ENCODE results near the gene CTLA4.

Gene CTLA4

DNA sequence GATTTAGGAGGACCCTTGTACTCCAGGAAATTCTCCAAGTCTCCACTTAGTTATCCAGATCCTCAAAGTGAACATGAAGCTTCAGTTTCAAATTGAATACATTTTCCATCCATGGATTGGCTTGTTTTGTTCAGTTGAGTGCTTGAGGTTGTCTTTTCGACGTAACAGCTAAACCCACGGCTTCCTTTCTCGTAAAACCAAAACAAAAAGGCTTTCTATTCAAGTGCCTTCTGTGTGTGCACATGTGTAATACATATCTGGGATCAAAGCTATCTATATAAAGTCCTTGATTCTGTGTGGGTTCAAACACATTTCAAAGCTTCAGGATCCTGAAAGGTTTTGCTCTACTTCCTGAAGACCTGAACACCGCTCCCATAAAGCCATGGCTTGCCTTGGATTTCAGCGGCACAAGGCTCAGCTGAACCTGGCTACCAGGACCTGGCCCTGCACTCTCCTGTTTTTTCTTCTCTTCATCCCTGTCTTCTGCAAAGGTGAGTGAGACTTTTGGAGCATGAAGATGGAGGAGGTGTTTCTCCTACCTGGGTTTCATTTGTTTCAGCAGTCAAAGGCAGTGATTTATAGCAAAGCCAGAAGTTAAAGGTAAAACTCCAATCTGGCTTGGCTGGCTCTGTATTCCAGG, at the start of gene CTLA4:
Gene CTLA4 (plus strand): TSS at position 211 of the 640 bp plus-strand sequence. CDS start 172 bp downstream, at position 383.
- no peak for DNase-seq

GRCh38 chr2:203818656-203819055, 48.9 kb upstream of the CTLA4 start:
- DNase-seq = no peak

DNA sequence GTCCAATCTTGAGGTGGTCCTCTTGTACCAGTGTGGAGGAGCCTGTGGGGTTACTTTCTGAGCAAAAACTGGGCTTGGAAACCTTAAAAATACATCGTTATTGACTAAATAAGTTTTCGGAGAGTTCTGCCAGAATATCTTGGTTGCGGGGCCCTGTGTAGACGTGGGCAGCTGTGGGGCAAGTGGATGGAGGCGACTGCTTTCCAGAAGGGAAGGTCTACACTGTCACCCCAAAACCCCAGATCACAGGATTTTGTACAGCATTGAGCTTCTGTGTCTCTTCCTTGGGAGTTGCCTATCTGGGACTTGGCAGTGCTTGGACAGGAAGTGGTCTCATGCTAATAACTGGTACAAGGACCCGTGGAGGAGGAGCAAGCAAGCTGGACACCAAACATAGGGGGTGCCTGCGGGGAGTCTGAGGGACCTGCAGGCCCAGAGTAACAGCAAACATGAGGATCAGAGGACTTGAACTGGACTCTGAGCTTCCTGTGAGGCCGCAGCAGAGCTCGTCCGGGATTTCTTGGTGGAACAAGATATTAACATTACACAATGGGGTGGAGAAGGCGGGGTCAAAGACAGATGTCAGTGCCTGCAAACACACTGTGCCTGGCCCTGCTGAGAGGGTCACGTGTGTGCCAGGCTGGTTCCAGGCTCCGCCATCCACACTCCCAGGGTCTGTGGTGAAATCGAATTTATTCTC, 48.0 kb upstream of the CTLA4 start:
- no peak for DNase-seq

DNA sequence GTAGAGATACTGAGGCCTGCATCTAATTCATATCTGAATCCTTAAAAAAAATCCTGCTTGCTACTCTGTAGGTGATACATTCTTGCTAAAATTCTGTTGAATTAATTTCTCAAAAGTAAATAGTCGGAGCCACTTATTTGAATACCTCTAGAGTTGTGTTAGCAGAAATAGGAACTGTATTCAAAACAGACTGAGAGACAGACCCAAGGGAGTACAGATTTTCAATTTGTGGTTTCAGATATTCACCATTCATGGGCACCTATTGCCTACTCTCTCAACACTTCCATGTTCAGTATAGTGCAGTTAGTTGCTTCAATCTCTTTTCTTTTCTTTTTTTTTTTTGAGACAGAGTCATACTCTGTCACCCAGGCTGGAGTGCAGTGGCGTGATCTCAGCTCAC, 46.6 kb upstream of the CTLA4 start:
- no peak for DNase-seq

- DNase-seq = no peak
Observed at GRCh38 chr2:203822240-203822639, 45.3 kb upstream of the CTLA4 start.

- no peak for DNase-seq
Observed at GRCh38 chr2:203823173-203823572, 44.4 kb upstream of the CTLA4 start.

DNA sequence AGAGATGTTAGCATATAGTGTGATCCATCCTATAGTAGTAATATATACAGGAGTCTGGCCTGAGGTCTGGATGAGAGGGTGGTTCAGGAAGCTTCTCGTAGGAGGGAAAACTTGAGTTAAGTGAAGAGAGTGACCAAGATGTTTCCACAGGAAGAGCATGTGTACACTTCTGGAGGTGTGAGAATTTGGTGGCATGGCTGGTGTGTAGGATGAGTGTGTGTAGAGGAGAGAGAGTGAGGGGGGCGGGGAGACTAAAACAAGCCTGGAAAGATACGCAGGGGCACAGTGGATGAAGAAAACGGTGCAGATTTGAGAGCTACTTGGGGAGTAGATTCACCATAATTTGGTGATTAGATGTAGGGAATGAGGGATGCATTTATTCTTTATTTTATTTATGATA, 43.5 kb upstream of the CTLA4 start:
- no peak for DNase-seq

GRCh38 chr2:203824603-203825002, 43.0 kb upstream of the CTLA4 start:
- DNase-seq = no peak

GRCh38 chr2:203826704-203827103, 40.9 kb upstream of the CTLA4 start:
- DNase-seq = no peak

GRCh38 chr2:203830304-203831055, 37.1 kb upstream of the CTLA4 start:
- DNase-seq = no peak

DNA sequence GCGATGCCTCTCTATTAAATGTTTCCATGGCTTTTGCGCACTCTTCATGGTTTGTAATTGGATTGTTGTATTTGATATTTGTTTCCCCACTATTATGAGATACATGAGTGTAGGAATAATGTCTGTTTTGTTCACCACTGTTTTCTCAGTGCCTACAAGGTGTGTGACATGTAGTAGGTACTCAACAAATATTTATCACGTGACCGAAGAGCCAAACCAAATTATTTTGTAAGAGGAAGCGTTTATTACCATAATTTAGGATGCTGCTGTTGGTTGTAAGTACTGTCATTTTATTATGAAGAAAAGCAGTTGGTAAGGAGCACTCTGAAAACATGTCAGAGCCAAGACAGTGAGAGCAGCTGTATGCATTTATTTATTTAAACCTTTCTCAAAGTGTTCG, 32.2 kb upstream of the CTLA4 start:
- DNase-seq = no peak

DNA sequence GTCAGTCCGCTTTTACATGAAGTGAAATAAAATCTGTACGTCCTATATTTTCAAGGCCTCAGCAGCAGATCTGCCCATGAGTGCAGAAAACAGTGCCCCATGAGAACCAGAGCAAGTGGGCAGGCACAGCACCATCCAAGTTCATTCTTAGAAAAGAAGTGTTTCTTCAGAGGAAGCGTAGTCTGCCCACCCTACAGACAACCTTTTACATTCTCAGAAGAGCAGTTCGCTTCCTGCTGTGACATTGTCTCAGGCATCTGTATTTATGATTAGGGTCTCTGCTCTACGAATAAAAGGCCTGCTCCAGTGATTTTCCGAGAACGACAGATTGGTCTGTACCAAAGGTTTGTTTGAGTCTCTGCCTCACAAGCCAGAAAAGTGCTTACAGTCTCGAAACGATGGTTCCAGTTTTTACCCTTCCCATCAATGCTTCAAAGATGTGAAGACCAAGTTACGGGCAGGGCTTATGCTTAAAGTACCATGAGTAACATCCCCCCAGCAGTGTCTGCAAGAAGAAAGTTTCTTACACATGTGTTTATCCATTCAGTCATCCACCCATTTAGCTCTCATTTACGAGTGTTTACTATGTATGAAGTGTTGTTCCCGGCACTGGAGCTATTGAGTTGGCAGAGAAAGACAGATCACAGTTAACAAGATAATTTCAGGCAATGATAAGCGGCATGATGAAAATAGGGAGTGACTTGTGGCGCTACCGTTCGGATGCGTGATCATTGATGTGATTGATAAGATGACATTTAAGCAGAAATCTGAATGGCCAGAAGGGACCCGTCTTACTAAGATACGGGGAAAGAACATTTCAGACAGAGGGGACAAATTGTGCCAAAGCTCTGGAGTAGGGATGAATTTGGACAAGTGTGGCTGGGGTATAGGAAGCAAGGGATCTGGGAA, 31.4 kb upstream of the CTLA4 start:
- DNase-seq = no peak

- DNase-seq = no peak
Observed at GRCh38 chr2:203840655-203841205, 26.8 kb upstream of the CTLA4 start.

- no peak for DNase-seq
Observed at GRCh38 chr2:203841654-203842053, 25.9 kb upstream of the CTLA4 start.

DNA sequence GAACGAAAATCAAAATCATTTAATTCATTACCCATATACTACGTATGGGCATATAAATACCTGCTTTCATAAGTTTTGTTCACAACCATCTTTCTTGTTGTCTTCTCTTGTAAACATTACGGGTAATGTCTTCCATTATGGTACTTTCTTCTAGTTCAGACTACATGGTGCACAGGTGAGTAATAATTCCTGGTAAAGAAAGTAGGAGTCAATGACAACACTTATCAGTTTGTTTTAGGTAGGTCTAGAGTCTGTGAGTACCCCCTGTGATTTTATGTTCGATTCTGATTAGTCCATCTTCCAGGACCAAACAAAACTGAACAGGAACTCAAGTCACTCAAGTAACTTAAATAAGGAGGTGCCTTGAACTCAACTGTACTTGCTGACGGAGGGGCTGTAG, 25.2 kb upstream of the CTLA4 start:
- DNase-seq = no peak

- no peak for DNase-seq
Observed at GRCh38 chr2:203846490-203847105, 21.0 kb upstream of the CTLA4 start.

DNA sequence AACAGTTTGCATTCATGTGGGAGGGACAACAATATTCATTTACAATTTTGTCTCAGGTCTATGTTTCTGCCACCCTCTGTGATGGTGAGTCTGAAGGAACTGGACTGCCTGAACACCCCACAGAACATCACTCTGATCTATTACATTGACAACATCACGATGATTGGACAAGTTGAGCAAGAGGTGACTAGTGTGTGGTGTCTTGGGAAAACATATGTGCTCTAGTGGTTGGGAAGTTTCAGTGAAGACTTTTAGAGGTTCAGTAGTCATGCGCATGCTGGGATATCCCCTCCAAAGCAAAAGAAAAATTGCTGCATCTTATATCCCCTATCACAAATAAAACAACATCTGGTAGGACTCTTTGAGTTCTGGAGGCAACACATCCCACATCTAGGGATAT, 18.6 kb upstream of the CTLA4 start:
- DNase-seq = no peak

DNA sequence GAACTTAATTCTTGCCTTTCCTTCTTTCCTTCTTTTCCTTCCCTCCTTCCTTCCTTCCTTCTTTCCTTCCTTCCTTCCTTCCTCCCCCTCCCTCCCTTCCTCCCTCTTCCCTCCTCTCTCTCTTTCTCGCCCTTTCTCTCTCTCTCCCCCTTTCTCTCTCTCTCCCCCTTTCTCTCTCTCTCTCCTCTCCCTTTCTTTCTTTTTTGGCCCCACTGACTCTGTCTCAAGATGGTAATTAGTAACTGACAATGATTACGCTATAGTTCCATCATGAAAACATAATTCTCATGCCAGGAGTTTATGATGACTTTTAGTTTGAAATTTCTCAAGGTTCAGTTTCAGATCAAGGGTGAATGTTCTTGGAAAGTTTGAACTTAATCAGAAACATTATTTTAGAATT, 14.8 kb upstream of the CTLA4 start:
- DNase-seq = no peak

DNA sequence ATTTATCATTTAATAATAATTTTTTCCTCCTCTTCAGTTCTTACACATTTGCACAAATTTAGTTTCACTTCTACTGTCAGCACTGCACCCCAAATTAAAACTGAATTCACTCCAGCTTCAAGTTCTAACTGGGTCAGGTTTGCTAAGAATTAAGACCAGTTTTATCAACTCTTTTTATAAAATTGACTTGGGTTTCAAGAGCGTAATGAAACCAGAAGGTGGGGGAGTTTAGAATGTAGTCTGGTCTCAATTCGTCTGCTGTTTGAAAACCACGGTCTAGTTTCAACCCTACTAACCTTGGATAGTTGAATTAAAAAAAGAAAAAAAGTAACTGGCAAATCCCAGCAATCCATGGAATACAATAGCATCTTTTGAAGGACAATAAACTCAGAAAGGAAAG, 14.3 kb upstream of the CTLA4 start:
- DNase-seq = no peak

GRCh38 chr2:203853722-203854121, 13.8 kb upstream of the CTLA4 start:
- DNase-seq = no peak

DNA sequence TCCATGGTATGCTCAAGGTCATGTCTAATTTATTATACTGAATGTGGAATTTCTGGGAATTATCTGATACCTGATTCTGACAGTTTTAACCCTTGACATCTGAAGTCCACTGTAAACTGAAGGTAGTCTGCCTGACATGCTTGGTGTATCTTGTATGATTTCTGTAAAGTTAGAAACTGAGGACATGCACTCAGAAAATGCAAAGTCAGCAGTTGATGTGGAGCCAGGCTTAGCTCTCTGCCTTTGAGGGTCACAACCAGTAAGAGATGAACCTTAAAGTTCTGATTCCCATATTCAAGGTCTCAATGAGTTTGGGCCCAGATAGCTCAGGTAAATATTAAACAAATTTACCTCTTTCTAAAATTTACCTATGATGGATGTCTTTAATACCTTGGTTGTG, 12.3 kb upstream of the CTLA4 start:
- DNase-seq = no peak

DNA sequence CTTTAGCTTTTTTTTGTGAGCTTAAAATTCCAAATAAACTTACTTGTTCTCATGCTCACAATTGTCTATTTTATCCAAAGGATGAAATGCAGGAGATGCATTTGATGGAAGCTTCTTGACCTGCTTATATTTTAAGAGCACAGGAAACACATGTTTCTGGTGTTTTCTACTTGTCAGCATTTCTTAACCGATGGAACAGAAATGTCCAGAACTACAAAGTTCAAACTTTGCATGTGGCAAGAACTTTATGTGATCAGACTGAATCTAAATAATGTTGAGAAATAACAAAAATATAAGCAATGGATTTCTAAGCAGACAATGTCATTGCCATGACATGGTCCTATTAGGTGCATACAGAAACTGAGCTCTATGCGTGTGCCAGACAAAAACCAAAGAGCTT, 9.9 kb upstream of the CTLA4 start:
- no peak for DNase-seq
